22Rv1 (cell line): ENCODE measurements around the gene PPM1G.

Source experiments
- CTCF ChIP-seq: fragments of 450-650 bp; IDR thresholded peaks from 2 replicates; pipeline ENCODE4 v1.5.1; 2017; ENCODE audit warnings: mild to moderate bottlenecking
- ZFX ChIP-seq: fragments of 450-650 bp; IDR thresholded peaks from 2 replicates; pipeline ENCODE4 v1.6.1; 2017; ENCODE audit warnings: antibody characterized with exemption, borderline replicate concordance

- TF ChIP-seq CTCF, result no peak
- TF ChIP-seq ZFX, result no peak
Observed at GRCh38 chr2:27448381-27448780, 39.0 kb upstream of the PPM1G start.
